Right renal pelvis (tissue), 4 donors: Measurements from ENCODE around the gene MKLN1. TPM values are rescaled to one million over a fixed set of nuclear protein-coding genes. Genes with fewer than 3 reads are reported as not detected.
"Not testable (repeated sequence)": the region's sequence is repeated elsewhere in the genome, so short reads cannot be mapped to it uniquely, and the experiment has no call there.

Source experiments
- DNase-seq, 4 donors: peaks; one replicate each; pipeline ENCODE4 v3.0.0-alpha.2; 2013; ENCODE audit warnings: low read depth in 4 of 4, low spot score in 3 of 4, missing footprints in 1 of 4
- polyA plus RNA-seq, 4 donors: library from polyadenylated mRNA; unstranded; fragments of 120-200 nt; gene quantifications; one replicate each; pipeline ENCODE4 v1.2.1, GENCODE V29; 2013; ENCODE audit not compliant: insufficient read length in 4 of 4

Gene MKLN1
- polyA plus RNA-seq, 4 donors, result 34.2 to 49.9 (median 43.9) TPM

GRCh38 chr7:131388126-131388525 is 60.5 kb downstream of the MKLN1 start:
- DNase-seq, result no peak

GRCh38 chr7:131390275-131390674 is 62.6 kb downstream of the MKLN1 start:
- no peak for DNase-seq

DNA sequence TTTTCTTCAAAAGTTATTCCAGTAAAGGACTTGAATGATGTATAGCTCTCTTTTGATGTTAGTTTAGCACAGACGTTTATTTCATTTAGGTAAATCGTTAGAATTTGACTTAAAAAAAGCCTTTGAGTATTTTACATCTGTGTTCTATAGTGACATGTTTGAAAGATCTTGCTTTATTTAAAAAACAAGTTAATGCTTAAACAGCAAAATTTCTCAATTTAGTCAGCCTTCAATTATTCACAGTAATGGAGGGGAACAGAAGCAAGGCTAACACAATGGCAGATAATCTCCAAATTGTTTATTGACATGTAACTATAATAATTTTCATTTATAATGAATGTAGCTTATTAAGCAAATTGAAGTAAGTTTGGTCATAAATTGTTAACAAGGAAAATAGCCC is 63.5 kb downstream of the MKLN1 start:
- no peak for DNase-seq

DNA sequence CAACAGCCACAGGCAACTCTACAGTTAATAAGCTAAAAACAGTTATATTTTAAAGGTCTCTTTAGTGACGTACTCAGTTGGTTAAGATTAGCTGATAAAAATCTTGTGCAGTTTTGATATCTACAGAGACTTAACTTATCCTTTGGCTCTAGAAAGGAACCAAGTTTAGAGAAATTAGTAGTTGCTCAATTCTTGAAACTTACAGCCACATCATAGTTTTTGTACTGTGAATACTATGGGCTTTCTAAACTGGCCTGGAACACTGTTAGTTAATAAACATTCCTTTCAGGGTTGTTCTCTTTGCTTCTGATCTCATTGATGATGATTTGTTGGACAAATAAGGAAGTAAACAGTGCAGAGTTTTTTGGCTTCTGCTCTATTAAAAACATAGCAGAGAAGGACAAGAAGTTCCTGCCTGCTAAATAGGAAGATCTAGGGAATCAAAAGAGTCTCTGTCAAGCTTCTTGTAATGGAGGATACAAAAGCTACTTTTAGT is 73.1 kb downstream of the MKLN1 start:
- DNase-seq, result no peak

GRCh38 chr7:131401194-131401593 is 73.5 kb downstream of the MKLN1 start:
- no peak for DNase-seq

GRCh38 chr7:131403322-131403721 is 75.6 kb downstream of the MKLN1 start:
- no peak for DNase-seq

DNA sequence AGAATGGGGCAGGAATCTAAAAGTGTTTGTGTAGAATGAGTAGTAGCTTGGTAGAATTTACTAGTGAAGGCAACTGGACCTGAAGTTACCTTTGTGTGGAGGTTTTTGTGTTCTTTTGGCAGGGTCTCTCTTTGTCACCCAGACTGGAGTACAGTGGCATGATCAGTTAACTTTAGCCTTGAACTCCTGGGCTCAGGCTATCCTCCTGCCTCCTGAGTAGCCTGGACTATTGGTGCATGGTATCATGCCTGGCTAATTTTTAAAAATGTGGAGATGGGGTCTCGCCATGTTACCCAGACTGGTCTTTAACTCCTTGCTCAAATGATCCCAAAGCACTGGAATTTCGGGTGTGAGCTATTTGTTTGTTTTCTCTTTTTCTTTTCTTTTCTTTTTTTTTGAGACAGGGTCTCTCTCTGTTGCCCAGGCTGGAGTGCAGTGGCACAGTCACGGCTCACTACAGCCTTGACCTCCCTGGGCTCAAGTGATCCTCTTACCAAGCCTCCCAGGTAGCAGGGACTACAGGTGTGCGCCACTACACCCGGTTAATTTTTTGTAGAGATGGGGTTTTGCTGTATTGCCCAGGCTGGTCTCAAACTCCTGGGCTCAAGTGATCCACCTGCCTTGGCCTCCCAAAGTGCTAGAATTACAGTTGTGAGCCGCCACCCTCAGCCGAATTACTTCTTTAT is 76.7 kb downstream of the MKLN1 start:
- DNase-seq, result no peak

DNA sequence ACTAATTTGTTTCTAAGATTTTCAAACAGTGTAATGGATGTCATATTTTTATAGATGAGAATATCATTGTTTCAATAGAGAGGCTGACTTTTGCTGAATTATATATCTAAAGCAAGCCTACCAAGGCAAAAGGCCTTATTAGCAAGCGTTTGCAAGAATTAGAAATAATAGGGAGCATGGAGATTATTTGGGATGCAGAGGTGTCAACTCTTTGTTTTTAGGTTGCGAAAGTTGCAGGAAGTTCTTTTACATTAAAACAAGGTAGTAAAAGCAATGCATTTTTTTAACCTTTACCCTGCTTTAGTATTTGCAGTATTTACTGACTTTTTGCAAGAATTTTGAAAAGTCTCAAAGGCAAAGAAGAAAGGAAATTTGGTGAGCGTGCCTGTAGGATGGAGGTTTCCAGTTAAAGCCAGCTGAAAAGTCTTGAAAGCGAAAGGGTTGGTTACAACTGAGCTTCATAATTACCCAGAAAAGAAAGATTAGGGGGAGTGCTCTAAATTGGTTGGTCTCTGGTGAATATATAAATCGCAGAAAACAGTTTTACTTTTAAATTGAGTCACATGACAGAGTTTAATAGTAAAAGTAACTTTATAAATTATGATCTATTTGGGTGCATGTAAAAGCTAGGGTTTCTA is 81.6 kb downstream of the MKLN1 start:
- no peak for DNase-seq

GRCh38 chr7:131412031-131412430 is 84.4 kb downstream of the MKLN1 start:
- no peak for DNase-seq

GRCh38 chr7:131413711-131414110 is 86.0 kb downstream of the MKLN1 start:
- DNase-seq, result no peak

DNA sequence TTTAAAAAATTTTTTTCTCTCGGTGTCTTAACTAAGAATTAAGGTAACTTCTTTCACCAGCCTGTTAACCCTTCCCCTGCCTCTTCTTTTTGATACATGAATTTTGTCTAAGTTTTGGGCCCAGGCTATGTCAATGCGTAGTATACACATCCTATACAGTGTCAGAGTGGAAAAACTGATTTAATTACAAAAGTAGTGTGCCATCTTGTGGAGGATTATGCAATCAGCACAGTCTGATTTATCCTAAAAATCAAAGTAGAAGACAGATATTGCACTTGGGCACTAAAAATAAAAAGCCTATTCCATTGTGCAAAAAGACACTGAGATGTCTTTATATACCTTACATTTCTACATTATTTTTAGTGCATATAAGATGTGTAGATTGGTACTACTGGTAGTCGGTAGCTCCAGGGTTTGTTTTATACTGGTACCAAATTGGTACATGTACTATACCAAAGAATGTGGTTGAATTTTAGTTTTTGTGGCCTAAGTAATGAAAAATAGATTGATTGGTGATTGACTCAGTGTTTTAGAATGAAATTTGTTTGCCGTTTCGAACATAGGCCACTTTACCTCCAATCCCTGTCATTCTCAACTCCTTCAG is 96.6 kb downstream of the MKLN1 start:
- DNase-seq, result peak in 3 of 4 donors; percentile 7 to 30 (median 15)

GRCh38 chr7:131425992-131426391 is 98.3 kb downstream of the MKLN1 start:
- no peak for DNase-seq

- DNase-seq, result not testable (repeated sequence)
These were observed 103.2 kb downstream of the MKLN1 start for GRCh38 chr7:131430826-131431225.

- DNase-seq, result no peak
These were observed 103.6 kb downstream of the MKLN1 start for GRCh38 chr7:131431289-131431688.

GRCh38 chr7:131431756-131432155 is 104.1 kb downstream of the MKLN1 start:
- DNase-seq, result no peak

GRCh38 chr7:131436384-131436783 is 108.7 kb downstream of the MKLN1 start:
- no peak for DNase-seq

DNA sequence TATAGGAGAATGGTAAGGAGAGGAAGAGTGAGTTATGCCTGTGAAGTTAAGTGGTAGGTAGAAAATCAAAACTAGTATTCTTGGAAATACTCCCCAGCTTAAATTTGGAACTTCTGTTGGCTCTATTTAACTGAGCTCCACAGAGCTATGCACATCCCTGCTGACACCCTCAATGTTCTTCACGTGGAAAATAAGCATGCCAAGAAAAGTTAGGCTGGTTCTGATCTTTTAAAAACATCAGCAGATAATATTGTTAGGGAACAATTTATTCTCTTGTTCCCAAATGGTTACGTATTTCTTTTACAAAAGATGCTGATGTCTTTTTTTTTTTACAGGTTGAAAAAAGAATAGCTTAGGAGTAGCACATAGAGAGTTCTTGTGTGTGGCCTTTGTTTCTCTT is 111.3 kb downstream of the MKLN1 start:
- no peak for DNase-seq

GRCh38 chr7:131443496-131443895 is 115.8 kb downstream of the MKLN1 start:
- DNase-seq, result no peak

DNA sequence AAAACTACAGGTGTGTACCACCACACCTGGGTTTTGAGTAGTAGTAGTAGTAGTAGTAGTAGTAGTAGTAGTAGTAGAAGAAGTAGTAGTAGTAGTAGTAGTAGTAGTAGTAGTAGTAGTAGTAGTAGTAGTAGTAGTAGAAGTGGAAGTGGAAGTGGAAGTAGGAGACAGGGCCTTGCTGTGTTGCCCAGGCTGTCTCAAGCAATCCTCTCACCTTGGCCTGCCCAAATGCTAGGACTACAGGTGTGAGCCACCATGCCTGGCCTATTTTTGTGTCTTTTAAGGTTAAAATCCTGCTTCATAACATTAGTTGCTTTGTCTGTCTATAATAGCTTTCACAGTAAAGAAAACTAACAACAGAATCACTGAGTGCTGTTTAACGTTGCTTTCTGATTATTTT is 117.0 kb downstream of the MKLN1 start:
- no peak for DNase-seq

- DNase-seq, result no peak
These were observed 121.8 kb downstream of the MKLN1 start for GRCh38 chr7:131449373-131449902.

DNA sequence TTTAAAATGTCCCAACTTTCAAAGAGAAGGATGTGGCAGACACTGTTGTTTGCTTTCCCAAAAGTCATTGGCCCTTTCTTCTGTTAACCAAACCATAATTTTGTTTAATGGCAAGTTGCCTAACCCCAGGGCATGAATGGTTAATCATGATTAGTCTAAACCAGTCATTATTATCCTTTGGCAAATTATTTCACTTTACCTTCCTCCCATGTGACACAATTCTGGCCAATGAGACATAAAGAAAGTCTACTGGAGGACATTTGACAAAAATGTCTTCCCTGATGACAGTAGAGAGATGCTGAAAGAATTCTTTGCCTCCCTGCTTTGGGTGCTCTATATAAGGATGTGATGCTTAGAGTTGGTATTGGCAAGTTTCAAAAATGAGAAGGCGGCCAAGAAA is 126.8 kb downstream of the MKLN1 start:
- DNase-seq, result no peak

- DNase-seq, result peak in 1 of 4 donors; percentile 5
These were observed 127.3 kb downstream of the MKLN1 start for GRCh38 chr7:131455001-131455400.
